HepG2 (cell line): ENCODE measurements around the gene MAPK6. TPM values are rescaled to one million over a fixed set of nuclear protein-coding genes. Genes with fewer than 3 reads are reported as not detected.

Experiments
- AKAP8 ChIP-seq: sonication (generic); formaldehyde crosslinking; IDR thresholded peaks from 2 replicates; pipeline ENCODE4 v1.5.1; 2020; ENCODE audit warnings: mild to moderate bottlenecking, missing genetic modification reagents
- CBFB ChIP-seq: sonication (generic); formaldehyde crosslinking; IDR thresholded peaks from 2 replicates; pipeline ENCODE4 v1.4.0; 2020; ENCODE audit warnings: missing genetic modification reagents
- ESRRA ChIP-seq: sonication (generic); formaldehyde crosslinking; IDR thresholded peaks from 2 replicates; pipeline ENCODE4 v1.5.1; 2020; ENCODE audit warnings: mild to moderate bottlenecking, low read depth, missing genetic modification reagents
- HHEX ChIP-seq: IDR thresholded peaks from 2 replicates; pipeline ENCODE4 v1.6.1; 2016; ENCODE audit warnings: control low read depth
- JUNB ChIP-seq: sonication (generic); formaldehyde crosslinking; IDR thresholded peaks from 2 replicates; pipeline ENCODE4 v1.8.0; 2022; ENCODE audit warnings: missing genetic modification reagents, mild to moderate bottlenecking, borderline replicate concordance
- KDM3A ChIP-seq: IDR thresholded peaks from 2 replicates; pipeline ENCODE4 v1.6.1; 2018; ENCODE audit warnings: low read depth, missing compliant biosample characterization
- PAXIP1 ChIP-seq: sonication (generic); formaldehyde crosslinking; conservative IDR thresholded peaks from 2 replicates; pipeline ENCODE4 v1.4.0; 2020; ENCODE audit warnings: mild to moderate bottlenecking, missing genetic modification reagents, moderate library complexity
- POLR2A ChIP-seq, 2 experiments: IDR thresholded peaks; 2 replicates each; pipeline ENCODE4 v1.6.1; 2011; ENCODE audit warnings: low read depth in 2 of 2, low read length in 2 of 2, mild to moderate bottlenecking in 1 of 2, moderate library complexity in 1 of 2; ENCODE audit not compliant: insufficient read depth in 1 of 2
- SNRNP70 ChIP-seq: fragments of 200-400 bp; formaldehyde crosslinking; IDR thresholded peaks from 2 replicates; pipeline ENCODE4 v1.6.1; 2017; ENCODE audit warnings: mild to moderate bottlenecking, low read depth, low read length, moderate library complexity
- THAP11 ChIP-seq: IDR thresholded peaks from 2 replicates; pipeline ENCODE4 v1.6.1; 2016; ENCODE audit warnings: missing biosample characterization, missing genetic modification reagents
- TSC22D2 ChIP-seq: sonication (generic); formaldehyde crosslinking; IDR thresholded peaks from 2 replicates; pipeline ENCODE4 v1.5.1; 2020; ENCODE audit warnings: missing genetic modification reagents, mild to moderate bottlenecking, borderline replicate concordance
- ZMYM3 ChIP-seq: sonication (generic); formaldehyde crosslinking; IDR thresholded peaks from 2 replicates; pipeline ENCODE4 v1.5.1; 2020; ENCODE audit warnings: mild to moderate bottlenecking, missing genetic modification reagents
- ZNF280B ChIP-seq: sonication (generic); formaldehyde crosslinking; IDR thresholded peaks from 2 replicates; pipeline ENCODE4 v1.5.0; 2020; ENCODE audit warnings: missing genetic modification reagents, mild to moderate bottlenecking, borderline replicate concordance
- ZNF460 ChIP-seq: sonication (generic); formaldehyde crosslinking; IDR thresholded peaks from 2 replicates; pipeline ENCODE4 v1.5.1; 2020; ENCODE audit warnings: missing genetic modification reagents, mild to moderate bottlenecking, borderline replicate concordance
- ZNF749 ChIP-seq: sonication (generic); formaldehyde crosslinking; IDR thresholded peaks from 2 replicates; pipeline ENCODE4 v1.8.0; 2022; ENCODE audit warnings: mild to moderate bottlenecking, missing genetic modification reagents, moderate library complexity, borderline replicate concordance
- polyA plus RNA-seq, 8 experiments: library from polyadenylated mRNA; depleted of rRNA in 3 of 8; stranded (reverse) in 7 of 8; unstranded in 1 of 8; fragments of >200 nt; fragmentation: Illumina TruSeq in 4 of 8; extraction: Trizol in 4 of 8; gene quantifications; 2 replicates each; pipeline versions ENCODE4 v1.2.1 to v1.2.3, GENCODE V29; 2011 to 2016; ENCODE audit warnings: low read depth in 4 of 8, missing spikeins in 1 of 8, mixed read lengths in 1 of 8; ENCODE audit not compliant: insufficient read depth in 1 of 8
- total RNA-seq, 5 experiments: library from RNA; depleted of rRNA; stranded (reverse); fragments of >200 nt; fragmentation: Illumina TruSeq; extraction: Trizol; gene quantifications; 2 replicates each; pipeline ENCODE4 v1.2.3, GENCODE V29; 2016; ENCODE audit warnings: low read depth in 1 of 5
- TF ChIP-seq, protein P1 (sequence below): sonication (generic); formaldehyde crosslinking; IDR thresholded peaks from 2 replicates; pipeline ENCODE4 v1.8.0; 2022; ENCODE audit warnings: missing genetic modification reagents, mild to moderate bottlenecking, inconsistent platforms, borderline replicate concordance

MAPK6 gene
- total and polyA plus RNA-seq, 2 of the 13 experiments (the other 11 are each of a cell fraction or from before 2014, with no cell fraction given), result 89.5 to 99.7 TPM

DNA sequence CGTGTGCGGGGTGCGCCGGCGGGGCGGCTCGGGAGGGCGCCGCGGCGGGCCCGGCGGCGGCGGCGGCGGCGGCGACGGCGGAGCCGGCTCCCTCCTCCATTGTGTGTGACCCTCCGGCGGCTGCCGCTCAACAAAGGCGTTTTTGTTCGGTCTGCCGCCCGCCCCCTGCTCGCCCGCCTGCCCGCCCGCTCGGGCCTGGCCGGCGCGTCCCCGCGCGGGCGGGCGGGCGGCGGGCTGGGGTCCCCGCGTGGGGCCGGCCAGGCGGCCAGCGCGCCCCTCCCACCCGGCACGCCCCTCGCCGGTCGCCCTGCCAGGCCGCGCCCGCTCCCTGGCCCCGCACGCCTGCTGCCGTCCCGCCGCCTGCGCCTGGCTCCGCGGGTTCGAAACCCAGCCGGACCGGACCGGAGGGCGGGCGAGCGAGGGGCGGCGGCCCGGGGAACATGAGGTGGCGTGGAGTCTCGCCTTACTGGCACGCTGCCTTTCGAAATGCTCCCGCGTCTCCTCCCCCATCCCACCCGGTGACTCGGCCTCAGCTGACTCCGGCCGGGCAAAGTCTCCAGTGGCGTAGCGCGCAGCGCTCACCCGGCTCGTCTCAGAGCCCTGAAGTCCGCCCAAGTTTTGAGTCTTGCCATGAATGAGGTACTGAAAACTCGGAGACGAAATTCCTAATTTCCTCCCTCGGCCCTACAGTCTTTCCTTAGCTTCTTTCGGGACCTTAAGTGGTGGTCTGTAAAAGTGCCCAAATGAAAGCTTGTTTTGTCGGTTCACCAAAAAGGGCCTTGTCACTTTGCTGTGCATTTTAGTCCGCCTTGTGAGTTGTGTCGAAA, 588 bp downstream of the MAPK6 start (continued):
- TF ChIP-seq ZNF749 (CRISPR knock-in tag) (no peak), POLR2A (IDR thresholded peaks at IDR 0.05; ENCODE audit: insufficient read depth in 1 of 2, low read depth in 2 of 2, low read length in 2 of 2) (peak; percentile 62 to 91; a peak in 3 of 4 replicates), CBFB (CRISPR knock-in tag) (0 out of 2 replicates have a peak, but pooled peaks have one; percentile 31), ZNF280B (no peak), ZMYM3 (CRISPR knock-in tag) (peak; percentile 52; the same call in 1 of the 2 replicates), HHEX (CRISPR knock-in tag) (no peak), PAXIP1 (peak; percentile 26), TSC22D2 (CRISPR knock-in tag) (no peak), ESRRA (CRISPR knock-in tag) (no peak), KDM3A (CRISPR knock-in tag) (no peak), ZNF460 (CRISPR knock-in tag) (no peak), SNRNP70 (no peak), AKAP8 (CRISPR knock-in tag) (no peak), JUNB (no peak), THAP11 (CRISPR knock-in tag) (no peak; the same call in 1 of the 2 replicates)
- TF ChIP-seq, protein P1, sequence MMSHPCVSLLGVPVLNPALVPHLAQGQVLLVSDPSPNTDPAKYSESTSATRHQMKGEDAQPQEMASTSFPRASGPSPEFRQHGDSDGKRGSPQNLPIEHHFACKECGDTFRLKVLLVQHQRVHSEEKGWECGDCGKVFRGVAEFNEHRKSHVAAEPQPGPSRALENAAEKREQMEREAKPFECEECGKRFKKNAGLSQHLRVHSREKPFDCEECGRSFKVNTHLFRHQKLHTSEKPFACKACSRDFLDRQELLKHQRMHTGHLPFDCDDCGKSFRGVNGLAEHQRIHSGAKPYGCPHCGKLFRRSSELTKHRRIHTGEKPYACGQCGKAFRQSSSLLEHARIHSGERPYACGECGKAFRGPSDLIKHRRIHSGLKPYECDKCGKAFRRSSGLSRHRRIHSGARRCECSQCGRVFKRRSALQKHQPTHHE (CRISPR knock-in tag), result no peak
